Cardiac muscle cell (in vitro differentiated cells and primary cell): Measurements from ENCODE around the gene MFGE8. TPM values are rescaled to one million over a fixed set of nuclear protein-coding genes. Genes with fewer than 3 reads are reported as not detected.

ENCODE experiments used
- DNase-seq, 2 donors: peaks; one replicate each; pipeline versions ENCODE4 v3.0.0 to v3.0.0-alpha.2; 2010 to 2017; ENCODE audit warnings: low read depth in 1 of 2, low spot score in 1 of 2
- H3K27ac ChIP-seq: fragments of 200-600 bp; sonication (generic); 2 replicates; pipeline ENCODE4 v1.5.1; 2016
- H3K27me3 ChIP-seq: fragments of 200-600 bp; sonication (generic); 2 replicates; pipeline ENCODE4 v1.6.0; 2016; ENCODE audit warnings: control low read depth
- H3K36me3 ChIP-seq: fragments of 200-600 bp; sonication (generic); 2 replicates; pipeline ENCODE4 v1.5.1; 2016; ENCODE audit warnings: control low read depth
- H3K4me1 ChIP-seq: fragments of 200-600 bp; sonication (generic); 2 replicates; pipeline ENCODE4 v1.8.1; 2017; ENCODE audit warnings: low read depth, mild to moderate bottlenecking, mixed run types
- H3K4me3 ChIP-seq: fragments of 200-600 bp; sonication (generic); 2 replicates; pipeline ENCODE4 v1.5.1; 2016; ENCODE audit warnings: mild to moderate bottlenecking
- H3K9me3 ChIP-seq: fragments of 200-600 bp; sonication (generic); 2 replicates; pipeline ENCODE4 v1.5.1; 2017; ENCODE audit warnings: low read depth, mild to moderate bottlenecking, control low read depth
- CTCF ChIP-seq: IDR thresholded peaks from 2 replicates; pipeline ENCODE4 v1.5.1; 2012; ENCODE audit warnings: low read depth, mild to moderate bottlenecking, low read length
- polyA plus RNA-seq: library from polyadenylated mRNA; unstranded; fragments of >200 nt; fragmentation: Nextera tagmentation; extraction: Ambion mirVana; gene quantifications from 2 replicates; pipeline ENCODE4 v1.2.1, GENCODE V29; 2016
- total RNA-seq: library from RNA; depleted of rRNA; stranded (reverse); fragments of >200 nt; gene quantifications from 2 replicates; pipeline ENCODE4 v1.2.3, GENCODE V29; 2016

Gene MFGE8
- total and polyA plus RNA-seq, 2 experiments from 2014 or later = 307 to 326 TPM

- no peaks in the 10 kb centered on the region for H3K27me3 ChIP-seq
- no peak overlapping the region for H3K4me3 ChIP-seq
- peaks cover 43% of the 10 kb centered on the region for H3K36me3 ChIP-seq
- DNase-seq = no peak
- H3K9me3 ChIP-seq = no peaks in the 10 kb centered on the region
- no peak for TF ChIP-seq CTCF
- H3K27ac ChIP-seq = no peak overlapping the region
- H3K4me1 ChIP-seq = peaks cover 4% of the 10 kb centered on the region
These were observed 8.9 kb downstream of the MFGE8 start for GRCh38 chr15:88904257-88904623.

- Histone ChIP-seq H3K27me3 (no peaks in the 10 kb centered on the region), H3K27ac (no peak overlapping the region), H3K4me1 (peaks cover 4% of the 10 kb centered on the region), H3K4me3 (no peak overlapping the region), H3K36me3 (peaks cover 43% of the 10 kb centered on the region), H3K9me3 (no peaks in the 10 kb centered on the region)
- no peak for DNase-seq
- no peak for TF ChIP-seq CTCF
These were observed 10.3 kb downstream of the MFGE8 start for GRCh38 chr15:88902846-88903245.

- Histone ChIP-seq H3K27ac (no peak overlapping the region), H3K4me1 (peaks cover 8% of the 10 kb centered on the region), H3K9me3 (no peaks in the 10 kb centered on the region), H3K27me3 (no peaks in the 10 kb centered on the region), H3K4me3 (no peak overlapping the region), H3K36me3 (peaks cover 43% of the 10 kb centered on the region)
- no peak for DNase-seq
- TF ChIP-seq CTCF = no peak
These were observed 10.9 kb downstream of the MFGE8 start for GRCh38 chr15:88902221-88902835.

- Histone ChIP-seq H3K4me3 (no peak overlapping the region), H3K4me1 (peaks cover 13% of the 10 kb centered on the region), H3K9me3 (no peaks in the 10 kb centered on the region), H3K27me3 (no peaks in the 10 kb centered on the region), H3K36me3 (peaks cover 42% of the 10 kb centered on the region), H3K27ac (no peak overlapping the region)
- no peak for DNase-seq
- TF ChIP-seq CTCF = no peak
These were observed 11.5 kb downstream of the MFGE8 start for GRCh38 chr15:88901508-88902220.

- Histone ChIP-seq H3K9me3 (no peaks in the 10 kb centered on the region), H3K4me3 (no peak overlapping the region), H3K27me3 (no peaks in the 10 kb centered on the region), H3K4me1 (peaks cover 19% of the 10 kb centered on the region), H3K27ac (no peak overlapping the region), H3K36me3 (peaks cover 35% of the 10 kb centered on the region)
- TF ChIP-seq CTCF = no peak
- DNase-seq = no peak
These were observed 12.2 kb downstream of the MFGE8 start for GRCh38 chr15:88900982-88901418.
